Upper lobe of left lung (tissue), 4 donors: ENCODE results near the gene SLC2A3.

ENCODE experiments used
- POLR2AphosphoS5 ChIP-seq, 2 donors: sonication (generic); formaldehyde crosslinking; IDR thresholded peaks; one replicate each; pipeline ENCODE4 v1.5.1; 2017; ENCODE audit warnings: antibody characterized with exemption in 2 of 2
- TF ChIP-seq, protein P1 (sequence below), 6 experiments: fragments of 450-650 bp in 4 of 6; fragments of 200-600 bp in 2 of 6; sonication (generic) in 2 of 6; IDR thresholded peaks; one replicate each; pipeline ENCODE4 v1.5.1; 2016 to 2019; ENCODE audit warnings: antibody characterized with exemption in 6 of 6

DNA sequence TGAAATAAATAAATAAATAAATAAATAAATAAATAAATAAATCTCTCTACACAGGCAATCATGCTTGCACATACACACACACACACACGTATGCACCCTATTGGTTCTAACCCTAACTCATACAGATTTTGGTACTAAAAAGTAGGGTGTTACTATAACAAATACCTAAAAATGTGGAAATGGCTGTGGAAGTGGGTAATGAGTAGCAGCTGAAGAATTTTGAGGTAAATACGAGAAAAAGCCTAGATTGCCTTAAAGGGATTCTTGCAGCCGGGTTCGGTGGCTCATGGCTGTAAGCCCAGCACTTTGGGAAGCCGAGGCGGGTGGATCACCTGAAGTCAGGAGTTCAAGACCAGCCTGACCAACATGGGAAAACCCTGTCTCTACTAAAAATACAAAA, 15.7 kb upstream of the SLC2A3 start:
- TF ChIP-seq, protein P1, sequence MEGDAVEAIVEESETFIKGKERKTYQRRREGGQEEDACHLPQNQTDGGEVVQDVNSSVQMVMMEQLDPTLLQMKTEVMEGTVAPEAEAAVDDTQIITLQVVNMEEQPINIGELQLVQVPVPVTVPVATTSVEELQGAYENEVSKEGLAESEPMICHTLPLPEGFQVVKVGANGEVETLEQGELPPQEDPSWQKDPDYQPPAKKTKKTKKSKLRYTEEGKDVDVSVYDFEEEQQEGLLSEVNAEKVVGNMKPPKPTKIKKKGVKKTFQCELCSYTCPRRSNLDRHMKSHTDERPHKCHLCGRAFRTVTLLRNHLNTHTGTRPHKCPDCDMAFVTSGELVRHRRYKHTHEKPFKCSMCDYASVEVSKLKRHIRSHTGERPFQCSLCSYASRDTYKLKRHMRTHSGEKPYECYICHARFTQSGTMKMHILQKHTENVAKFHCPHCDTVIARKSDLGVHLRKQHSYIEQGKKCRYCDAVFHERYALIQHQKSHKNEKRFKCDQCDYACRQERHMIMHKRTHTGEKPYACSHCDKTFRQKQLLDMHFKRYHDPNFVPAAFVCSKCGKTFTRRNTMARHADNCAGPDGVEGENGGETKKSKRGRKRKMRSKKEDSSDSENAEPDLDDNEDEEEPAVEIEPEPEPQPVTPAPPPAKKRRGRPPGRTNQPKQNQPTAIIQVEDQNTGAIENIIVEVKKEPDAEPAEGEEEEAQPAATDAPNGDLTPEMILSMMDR (IDR thresholded peaks at IDR 0.05) = no peak
- TF ChIP-seq POLR2AphosphoS5 (IDR thresholded peaks at IDR 0.05) = no peak
